H1 (cell line): ENCODE data around the gene PLPPR3. TPM values are rescaled to one million over a fixed set of nuclear protein-coding genes. Genes with fewer than 3 reads are reported as not detected.

Experiments used
- CTCF ChIA-PET: fragments of 300-600 bp; sonication (Branson Sonifier 250); formaldehyde crosslinking; loops from one replicate; lab custom pipeline; 2021; ENCODE audit not compliant: partially characterized antibody; lab: Charles Lee
- POLR2A ChIA-PET: fragments of 300-600 bp; sonication (Branson Sonifier 250); formaldehyde crosslinking; loops from one replicate; lab custom pipeline; 2021; ENCODE audit warnings: inconsistent platforms; ENCODE audit not compliant: partially characterized antibody; lab: Charles Lee
- DNase-seq, 2 experiments: peaks; one replicate each; pipeline versions ENCODE4 v3.0.0 to v3.0.0-alpha.2; 2010 to 2022; ENCODE audit warnings: low spot score in 2 of 2, low read depth in 1 of 2, mixed read lengths in 1 of 2
- FAIRE-seq: peaks from 2 replicates; lab custom pipeline; 2011; peaks lifted over from hg19 to GRCh38; lab: Jason Lieb, UNC
- H2AFZ ChIP-seq: 2 replicates; pipeline ENCODE4 v1.8.1; 2012; ENCODE audit warnings: low read length, inconsistent platforms
- H2AK5ac ChIP-seq: 2 replicates; pipeline ENCODE4 v1.6.1; 2013; ENCODE audit warnings: low read depth, low read length
- H2BK120ac ChIP-seq: replicated peaks from 2 replicates; pipeline ENCODE3; 2013; ENCODE audit warnings: low read depth, low read length, inconsistent platforms
- H2BK12ac ChIP-seq: 2 replicates; pipeline ENCODE4 v1.6.1; 2013; ENCODE audit warnings: low read depth, low read length
- H2BK15ac ChIP-seq: 2 replicates; pipeline ENCODE4 v1.6.1; 2013; ENCODE audit warnings: low read length
- H2BK20ac ChIP-seq: 2 replicates; pipeline ENCODE4 v1.6.1; 2013; ENCODE audit warnings: low read length
- H2BK5ac ChIP-seq: 2 replicates; pipeline ENCODE4 v1.6.1; 2013; ENCODE audit warnings: low read depth, low read length
- H3K14ac ChIP-seq: 2 replicates; pipeline ENCODE4 v1.6.1; 2013; ENCODE audit warnings: inconsistent platforms; ENCODE audit not compliant: insufficient read length
- H3K18ac ChIP-seq: 2 replicates; pipeline ENCODE4 v1.6.1; 2013; ENCODE audit warnings: low read length; ENCODE audit errors: extremely low read depth
- H3K23ac ChIP-seq: 2 replicates; pipeline ENCODE4 v1.6.1; 2013; ENCODE audit warnings: inconsistent platforms; ENCODE audit not compliant: insufficient read length
- H3K23me2 ChIP-seq: 2 replicates; pipeline ENCODE4 v1.6.1; 2013; ENCODE audit warnings: low read depth, low read length
- H3K27ac ChIP-seq: 2 replicates; pipeline ENCODE4 v1.6.1; 2011; ENCODE audit warnings: low read depth, low read length, inconsistent platforms
- H3K27me3 ChIP-seq, 4 experiments: replicated peaks in 1 of 4; 1 replicate in 1 of 4; 2 replicates in 3 of 4; pipeline versions ENCODE4 v1.6.1 to v1.8.1; 2011 to 2013; ENCODE audit warnings: low read length in 3 of 4, mild to moderate bottlenecking in 3 of 4, inconsistent platforms in 2 of 4, mixed read lengths in 2 of 4, moderate library complexity in 1 of 4; ENCODE audit not compliant: control insufficient read depth in 3 of 4, insufficient read depth in 3 of 4; ENCODE audit errors: extremely low read depth in 1 of 4
- H3K36me3 ChIP-seq, 4 experiments: 2 replicates each; pipeline versions ENCODE4 v1.6.1 to v1.8.1; 2011 to 2013; ENCODE audit warnings: mild to moderate bottlenecking in 4 of 4, low read length in 3 of 4, moderate library complexity in 2 of 4, control low read depth in 1 of 4, inconsistent platforms in 1 of 4; ENCODE audit not compliant: insufficient read depth in 4 of 4, control insufficient read depth in 2 of 4
- H3K4ac ChIP-seq: replicated peaks from 2 replicates; pipeline ENCODE3; 2013; ENCODE audit warnings: low read length, low read depth, mixed read lengths, inconsistent platforms; ENCODE audit not compliant: insufficient read length
- H3K4me1 ChIP-seq, 4 experiments: replicated peaks in 1 of 4; 1 replicate in 1 of 4; 2 replicates in 3 of 4; pipeline versions ENCODE4 v1.6.1 to v1.8.1; 2011 to 2013; ENCODE audit warnings: low read length in 3 of 4, inconsistent platforms in 2 of 4, mixed read lengths in 1 of 4; ENCODE audit not compliant: insufficient read depth in 4 of 4, control insufficient read depth in 3 of 4
- H3K4me2 ChIP-seq, 2 experiments: 2 replicates each; pipeline versions ENCODE4 v1.6.1 to v1.8.1; 2011 to 2013; ENCODE audit warnings: low read depth in 2 of 2, low read length in 2 of 2, control low read depth in 1 of 2, inconsistent platforms in 1 of 2, mild to moderate bottlenecking in 1 of 2; ENCODE audit not compliant: insufficient read depth in 1 of 2
- H3K4me3 ChIP-seq, 4 experiments: fragments of 200-600, 300-600 bp in 1 of 4; sonication (generic), shearing (Covaris generic), sonication (Bioruptor Twin) in 1 of 4; 2 replicates each; pipeline versions ENCODE4 v1.5.1 to v1.8.1; 2011 to 2016; ENCODE audit warnings: low read length in 4 of 4, low read depth in 3 of 4, control low read depth in 2 of 4, inconsistent platforms in 2 of 4, mild to moderate bottlenecking in 2 of 4, mixed read lengths in 1 of 4, moderate library complexity in 1 of 4; ENCODE audit not compliant: insufficient read depth in 2 of 4; ENCODE audit errors: extremely low read depth in 1 of 4
- H3K56ac ChIP-seq: replicated peaks from 2 replicates; pipeline ENCODE3; 2013; ENCODE audit warnings: low read depth, mild to moderate bottlenecking, mixed read lengths, low read length, inconsistent platforms; ENCODE audit not compliant: insufficient read length
- H3K79me1 ChIP-seq: 2 replicates; pipeline ENCODE4 v1.6.1; 2013; ENCODE audit warnings: low read depth, low read length, control low read depth
- H3K79me2 ChIP-seq, 2 experiments: 2 replicates each; pipeline versions ENCODE4 v1.6.1 to v1.8.1; 2012 to 2013; ENCODE audit warnings: low read length in 2 of 2, mild to moderate bottlenecking in 2 of 2, inconsistent platforms in 1 of 2; ENCODE audit not compliant: insufficient read depth in 2 of 2, control insufficient read depth in 1 of 2
- H3K9ac ChIP-seq, 4 experiments: replicated peaks in 1 of 4; 1 replicate in 1 of 4; 2 replicates in 3 of 4; pipeline versions ENCODE4 v1.6.1 to v1.8.1; 2011 to 2013; ENCODE audit warnings: low read depth in 3 of 4, low read length in 3 of 4, control low read depth in 2 of 4, mild to moderate bottlenecking in 2 of 4, moderate library complexity in 2 of 4, inconsistent platforms in 1 of 4; ENCODE audit errors: extremely low read depth in 1 of 4
- H3K9me3 ChIP-seq, 2 experiments: 2 replicates each; pipeline versions ENCODE4 v1.6.1 to v1.8.1; 2012 to 2013; ENCODE audit warnings: mild to moderate bottlenecking in 2 of 2, moderate library complexity in 2 of 2, control low read depth in 1 of 2, inconsistent platforms in 1 of 2, low read depth in 1 of 2, low read length in 1 of 2, mixed read lengths in 1 of 2; ENCODE audit not compliant: insufficient read depth in 2 of 2
- H4K20me1 ChIP-seq, 2 experiments: replicated peaks in 1 of 2; 2 replicates each; pipeline versions ENCODE3 to v1.8.1; 2011 to 2013; ENCODE audit warnings: inconsistent platforms in 2 of 2, low read length in 2 of 2, mild to moderate bottlenecking in 1 of 2; ENCODE audit not compliant: insufficient read depth in 2 of 2, control insufficient read depth in 1 of 2
- H4K5ac ChIP-seq: 2 replicates; pipeline ENCODE4 v1.6.1; 2013; ENCODE audit warnings: low read length, low read depth, mixed read lengths, inconsistent platforms; ENCODE audit not compliant: insufficient read length
- H4K8ac ChIP-seq: 2 replicates; pipeline ENCODE4 v1.8.0; 2013; ENCODE audit warnings: mild to moderate bottlenecking, moderate library complexity, low read length, inconsistent platforms; ENCODE audit not compliant: insufficient read depth; ENCODE audit errors: extremely low read depth
- H4K91ac ChIP-seq: replicated peaks from 2 replicates; pipeline ENCODE3; 2013; ENCODE audit warnings: low read length, mixed read lengths, inconsistent platforms; ENCODE audit not compliant: insufficient read length
- BACH1 ChIP-seq: IDR thresholded peaks from 2 replicates; pipeline ENCODE4 v1.6.1; 2012; ENCODE audit warnings: low read length, improper control_type of control experiment
- CHD2 ChIP-seq: IDR thresholded peaks from 2 replicates; pipeline ENCODE4 v1.6.1; 2012; ENCODE audit warnings: low read length, improper control_type of control experiment
- JUND ChIP-seq: IDR thresholded peaks from 2 replicates; pipeline ENCODE4 v1.6.1; 2011; ENCODE audit warnings: mild to moderate bottlenecking, improper control_type of control experiment, low read length
- KDM4A ChIP-seq: IDR thresholded peaks from one replicate; pipeline ENCODE4 v1.7.1; 2012; ENCODE audit warnings: low read depth, mild to moderate bottlenecking, moderate library complexity, low read length, inconsistent platforms; ENCODE audit not compliant: severe bottlenecking
- KDM5A ChIP-seq: fragments of 200-600 bp; IDR thresholded peaks from 2 replicates; pipeline ENCODE4 v1.7.1; 2012; ENCODE audit warnings: mild to moderate bottlenecking, low read length, inconsistent platforms, mixed read lengths
- PHF8 ChIP-seq: fragments of 200-600 bp; sonication (generic); conservative IDR thresholded peaks from 2 replicates; pipeline ENCODE4 v1.7.1; 2012; ENCODE audit warnings: low read depth, mild to moderate bottlenecking, inconsistent platforms, low read length, moderate library complexity
- POU5F1 ChIP-seq: IDR thresholded peaks from 2 replicates; pipeline ENCODE4 v1.6.1; 2011; ENCODE audit warnings: low read depth, mild to moderate bottlenecking, low read length, moderate library complexity
- SP4 ChIP-seq: IDR thresholded peaks from 2 replicates; pipeline ENCODE4 v1.6.1; 2012; ENCODE audit warnings: low read length, inconsistent platforms
- SUZ12 ChIP-seq: fragments of 200-600 bp; sonication (generic); IDR thresholded peaks from 2 replicates; pipeline ENCODE4 v1.6.1; 2012; ENCODE audit warnings: mild to moderate bottlenecking, inconsistent platforms, low read length, moderate library complexity, mixed read lengths
- YY1 ChIP-seq: IDR thresholded peaks from 2 replicates; pipeline ENCODE4 v1.6.1; 2011; ENCODE audit warnings: low read depth, mild to moderate bottlenecking, low read length
- WGBS, 2 experiments: shearing (Covaris generic) in 1 of 2; methylation state at CpG; one replicate each; pipeline versions ENCODE4 v1.1.6 to v1.1.7; 2013 to 2015; ENCODE audit warnings: low lambda C conversion rate in 2 of 2, mixed read lengths in 2 of 2, inconsistent platforms in 1 of 2, low coverage in 1 of 2, missing lambda C conversion rate in 1 of 2; ENCODE audit not compliant: insufficient replicate concordance in 2 of 2, insufficient coverage in 1 of 2, insufficient read length in 1 of 2; ENCODE audit errors: extremely low coverage in 1 of 2, missing lambda C conversion rate in 1 of 2; 5-methylcytosine and 5-hydroxymethylcytosine counted together
- polyA plus RNA-seq, 7 experiments: library from polyadenylated mRNA; depleted of rRNA in 3 of 7; stranded (reverse) in 5 of 7; unstranded in 2 of 7; fragments of >200 nt in 5 of 7; fragments of 200-250 nt in 2 of 7; gene quantifications; 1 replicate in 5 of 7; 2 replicates in 1 of 7; 4 replicates in 1 of 7; pipeline versions ENCODE4 v1.2.1 to v1.2.3, GENCODE V29; 2011 to 2013; ENCODE audit warnings: missing spikeins in 2 of 7, mixed read lengths in 2 of 7
- total RNA-seq: library from RNA; stranded (reverse); fragmentation: NEBNext Ultra II Directional; extraction: Animal tissue kit (Norgen Biotek cat#: 25700); gene quantifications from 2 replicates; pipeline ENCODE4 v1.2.1, GENCODE V29; 2021
- TF ChIP-seq, protein P1 (sequence below): IDR thresholded peaks from 2 replicates; pipeline ENCODE4 v1.6.1; 2011; ENCODE audit warnings: low read length, improper control_type of control experiment
- TF ChIP-seq, protein P2 (sequence below): IDR thresholded peaks from 2 replicates; pipeline ENCODE4 v1.6.1; 2012; ENCODE audit warnings: inconsistent platforms

PLPPR3 gene
- total and polyA plus RNA-seq, 2 of the 8 experiments (the other 6 are each of a cell fraction or from before 2014, with no cell fraction given) = 71.7 to 76.4 TPM

DNA sequence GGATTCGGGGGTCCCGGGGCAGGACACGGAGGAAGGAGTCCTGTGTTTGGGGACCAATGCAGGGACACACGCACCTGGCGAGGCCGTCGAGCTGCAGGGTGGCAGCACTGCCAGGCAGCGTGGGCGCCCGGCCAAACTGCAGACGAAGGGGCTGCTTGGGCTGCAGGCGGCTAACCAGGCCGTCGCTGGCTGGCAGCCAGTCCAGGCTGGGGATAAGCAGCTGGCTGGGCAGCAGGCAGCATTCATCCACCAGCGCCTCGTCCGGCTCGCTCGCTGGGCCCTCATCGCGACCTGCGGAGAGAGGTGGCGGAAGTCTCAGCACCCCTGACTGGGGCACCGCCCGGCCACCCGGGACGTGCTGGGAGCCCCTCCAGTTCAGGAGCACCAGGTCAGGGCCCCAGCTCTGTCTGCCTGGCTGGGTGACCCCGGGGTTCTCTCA is 49.2 kb upstream of the PLPPR3 start:
- no peak overlapping the region for H2BK20ac ChIP-seq
- H4K20me1 ChIP-seq = peaks cover 4 to 9% of the 10 kb centered on the region in 2 experiments
- no peak overlapping the region for H2BK120ac ChIP-seq
- no peaks in the 10 kb centered on the region for H3K79me2 ChIP-seq
- WGBS, 2 experiments = 79% methylated on average over 19 of the region's 28 CpGs; no CpG with 5 or more reads in 1 of the 2 experiments
- H3K27me3 ChIP-seq = no peaks in the 10 kb centered on the region
- H4K8ac ChIP-seq = no peak overlapping the region; the same call in none of the 2 replicates
- H3K79me1 ChIP-seq = no peaks in the 10 kb centered on the region; the same call in 1 of the 2 replicates
- H3K4me3 ChIP-seq = no peak overlapping the region
- no peak overlapping the region; the same call in 1 of the 2 replicates for H3K18ac ChIP-seq
- no peak overlapping the region for H4K5ac ChIP-seq
- H3K9ac ChIP-seq = no peak overlapping the region
- H3K27ac ChIP-seq = no peak overlapping the region
- no peak overlapping the region for H2BK15ac ChIP-seq
- H3K23ac ChIP-seq = no peak overlapping the region
- H3K36me3 ChIP-seq = peaks cover 0 to 18% (median 0%) of the 10 kb centered on the region in 4 experiments; a peak in 2 of 8 replicates
- FAIRE-seq (no peak), DNase-seq (no peak)
- no peak overlapping the region for H3K4ac ChIP-seq
- no peak overlapping the region for H2AK5ac ChIP-seq
- H2BK5ac ChIP-seq = no peak overlapping the region; the same call in 1 of the 2 replicates
- peaks cover 0 to 3% of the 10 kb centered on the region in 2 experiments; a peak in 1 of 4 replicates for H3K9me3 ChIP-seq
- POLR2A ChIA-PET = interaction anchor here (0.7 to 2.4 kb wide), 7 partner anchors 18 to 112 kb away, joined by 3 to 8 read pairs (median 4); partner anchors contain the start of genes ELANE and WDR18
- 0 out of 2 replicates have a peak overlapping the region, but pooled peaks have one; percentile 39 for H2BK12ac ChIP-seq
- H3K23me2 ChIP-seq = no peaks in the 10 kb centered on the region
- no peak overlapping the region for H2AFZ ChIP-seq
- H3K4me2 ChIP-seq = no peak overlapping the region
- H4K91ac ChIP-seq = no peak overlapping the region
- H3K14ac ChIP-seq = no peak overlapping the region
- CTCF ChIA-PET = interaction anchor here (0.6 to 2.8 kb wide), 7 partner anchors 9 to 101 kb away, joined by 3 to 10 read pairs (median 3); no protein-coding TSS in a partner anchor
- H3K56ac ChIP-seq = no peak overlapping the region
- peaks cover 3 to 22% (median 7%) of the 10 kb centered on the region in 4 experiments for H3K4me1 ChIP-seq
- no peak for TF ChIP-seq POU5F1
- TF ChIP-seq CHD2 = no peak
- TF ChIP-seq JUND = no peak
- TF ChIP-seq, protein P1, sequence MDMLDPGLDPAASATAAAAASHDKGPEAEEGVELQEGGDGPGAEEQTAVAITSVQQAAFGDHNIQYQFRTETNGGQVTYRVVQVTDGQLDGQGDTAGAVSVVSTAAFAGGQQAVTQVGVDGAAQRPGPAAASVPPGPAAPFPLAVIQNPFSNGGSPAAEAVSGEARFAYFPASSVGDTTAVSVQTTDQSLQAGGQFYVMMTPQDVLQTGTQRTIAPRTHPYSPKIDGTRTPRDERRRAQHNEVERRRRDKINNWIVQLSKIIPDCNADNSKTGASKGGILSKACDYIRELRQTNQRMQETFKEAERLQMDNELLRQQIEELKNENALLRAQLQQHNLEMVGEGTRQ = no peak
- no peak for TF ChIP-seq BACH1
- TF ChIP-seq SUZ12 = no peak
- TF ChIP-seq SP4 = no peak
- TF ChIP-seq KDM5A = no peak
- no peak for TF ChIP-seq KDM4A
- TF ChIP-seq YY1 = no peak
- TF ChIP-seq, protein P2, sequence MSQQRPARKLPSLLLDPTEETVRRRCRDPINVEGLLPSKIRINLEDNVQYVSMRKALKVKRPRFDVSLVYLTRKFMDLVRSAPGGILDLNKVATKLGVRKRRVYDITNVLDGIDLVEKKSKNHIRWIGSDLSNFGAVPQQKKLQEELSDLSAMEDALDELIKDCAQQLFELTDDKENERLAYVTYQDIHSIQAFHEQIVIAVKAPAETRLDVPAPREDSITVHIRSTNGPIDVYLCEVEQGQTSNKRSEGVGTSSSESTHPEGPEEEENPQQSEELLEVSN = no peak
- TF ChIP-seq PHF8 = no peak
